ENCODE results near the gene SOS1.

The SOS1 gene

GRCh38 chr2:39093218-39093898, 27.5 kb downstream of the SOS1 start:
- Histone ChIP-seq H3K27ac (ENCODE audit: low read length) (no peak overlapping the region), H2AFZ (ENCODE audit: low read depth, low read length) (no peak overlapping the region), H3K79me2 (ENCODE audit: low read length) (peaks cover 57% of the 10 kb centered on the region), H3K9ac (ENCODE audit: low read length) (no peak overlapping the region), H4K20me1 (ENCODE audit: insufficient read depth, low read length) (peaks cover 39% of the 10 kb centered on the region), H3K4me2 (ENCODE audit: low read length) (no peak overlapping the region), H3K4me1 (ENCODE audit: low read length) (no peaks in the 10 kb centered on the region), H3K9me3 (ENCODE audit: insufficient read depth, low read length) (no peaks in the 10 kb centered on the region), H3K27me3 (ENCODE audit: low read depth, low read length) (no peaks in the 10 kb centered on the region), H3K36me3 (replicated peaks; ENCODE audit: low read depth, low read length) (peaks cover 3% of the 10 kb centered on the region), H3K4me3 (ENCODE audit: low read length) (no peak overlapping the region)
- no peak for TF ChIP-seq CTCF (IDR thresholded peaks at IDR 0.05; ENCODE audit: low read depth, low read length)
- no peak for TF ChIP-seq EZH2phosphoT487 (IDR thresholded peaks at IDR 0.05; ENCODE audit: low read depth)

GRCh38 chr2:39091543-39091942, 29.3 kb downstream of the SOS1 start:
- Histone ChIP-seq H3K9ac (ENCODE audit: low read length) (no peak overlapping the region), H3K27me3 (ENCODE audit: low read depth, low read length) (no peaks in the 10 kb centered on the region), H3K4me1 (ENCODE audit: low read length) (no peaks in the 10 kb centered on the region), H3K4me2 (ENCODE audit: low read length) (no peak overlapping the region), H3K9me3 (ENCODE audit: insufficient read depth, low read length) (no peaks in the 10 kb centered on the region), H3K27ac (ENCODE audit: low read length) (no peak overlapping the region), H3K36me3 (replicated peaks; ENCODE audit: low read depth, low read length) (peaks cover 3% of the 10 kb centered on the region), H4K20me1 (ENCODE audit: insufficient read depth, low read length) (peaks cover 30% of the 10 kb centered on the region), H2AFZ (ENCODE audit: low read depth, low read length) (no peak overlapping the region), H3K4me3 (ENCODE audit: low read length) (no peak overlapping the region), H3K79me2 (ENCODE audit: low read length) (peaks cover 54% of the 10 kb centered on the region)
- TF ChIP-seq EZH2phosphoT487 (IDR thresholded peaks at IDR 0.05; ENCODE audit: low read depth), result no peak
- TF ChIP-seq CTCF (IDR thresholded peaks at IDR 0.05; ENCODE audit: low read depth, low read length), result no peak

GRCh38 chr2:39091063-39091462, 29.8 kb downstream of the SOS1 start:
- Histone ChIP-seq H3K27me3 (ENCODE audit: low read depth, low read length) (no peaks in the 10 kb centered on the region), H3K36me3 (replicated peaks; ENCODE audit: low read depth, low read length) (peaks cover 3% of the 10 kb centered on the region), H3K4me1 (ENCODE audit: low read length) (no peaks in the 10 kb centered on the region), H3K79me2 (ENCODE audit: low read length) (peaks cover 59% of the 10 kb centered on the region), H3K4me2 (ENCODE audit: low read length) (no peak overlapping the region), H3K9me3 (ENCODE audit: insufficient read depth, low read length) (no peaks in the 10 kb centered on the region), H3K9ac (ENCODE audit: low read length) (no peak overlapping the region), H3K27ac (ENCODE audit: low read length) (no peak overlapping the region), H4K20me1 (ENCODE audit: insufficient read depth, low read length) (peaks cover 33% of the 10 kb centered on the region), H2AFZ (ENCODE audit: low read depth, low read length) (no peak overlapping the region), H3K4me3 (ENCODE audit: low read length) (no peak overlapping the region)
- TF ChIP-seq EZH2phosphoT487 (IDR thresholded peaks at IDR 0.05; ENCODE audit: low read depth) (no peak), CTCF (IDR thresholded peaks at IDR 0.05; ENCODE audit: low read depth, low read length) (no peak)

GRCh38 chr2:39080152-39080551, 40.7 kb downstream of the SOS1 start:
- TF ChIP-seq EZH2phosphoT487 (IDR thresholded peaks at IDR 0.05; ENCODE audit: low read depth) (no peak), CTCF (IDR thresholded peaks at IDR 0.05; ENCODE audit: low read depth, low read length) (no peak)
- H4K20me1 ChIP-seq (ENCODE audit: insufficient read depth, low read length), result peaks cover 26% of the 10 kb centered on the region
- H3K9ac ChIP-seq (ENCODE audit: low read length), result no peak overlapping the region
- peaks cover 39% of the 10 kb centered on the region for H3K79me2 ChIP-seq (ENCODE audit: low read length)
- no peaks in the 10 kb centered on the region for H3K27me3 ChIP-seq (ENCODE audit: low read depth, low read length)
- H3K4me3 ChIP-seq (ENCODE audit: low read length), result no peak overlapping the region
- no peak overlapping the region for H3K27ac ChIP-seq (ENCODE audit: low read length)
- no peaks in the 10 kb centered on the region for H3K9me3 ChIP-seq (ENCODE audit: insufficient read depth, low read length)
- H3K4me2 ChIP-seq (ENCODE audit: low read length), result no peak overlapping the region
- no peaks in the 10 kb centered on the region for H3K36me3 ChIP-seq (replicated peaks; ENCODE audit: low read depth, low read length)
- no peak overlapping the region for H2AFZ ChIP-seq (ENCODE audit: low read depth, low read length)
- no peaks in the 10 kb centered on the region for H3K4me1 ChIP-seq (ENCODE audit: low read length)

Measured in OCI-LY3 (cell line).